Mesendoderm (in vitro differentiated cells): ENCODE data around the gene STK25.

ENCODE experiments used
- DNase-seq: peaks from one replicate; pipeline ENCODE4 v3.0.0; 2013
- H2AK5ac ChIP-seq: 2 replicates; pipeline ENCODE4 v1.6.1; 2013; ENCODE audit warnings: low read length, inconsistent platforms
- H2BK120ac ChIP-seq: 2 replicates; pipeline ENCODE4 v1.6.1; 2013; ENCODE audit warnings: low read depth, mild to moderate bottlenecking, low read length, moderate library complexity, mixed read lengths
- H2BK15ac ChIP-seq: replicated peaks from 2 replicates; pipeline ENCODE4 v1.6.1; 2013; ENCODE audit warnings: low read depth, mild to moderate bottlenecking, moderate library complexity
- H2BK5ac ChIP-seq: 2 replicates; pipeline ENCODE4 v1.6.1; 2013; ENCODE audit warnings: low read length, inconsistent platforms
- H3K18ac ChIP-seq: 2 replicates; pipeline ENCODE4 v1.6.1; 2013; ENCODE audit warnings: mild to moderate bottlenecking, low read length, mixed read lengths
- H3K23ac ChIP-seq: one replicate; pipeline ENCODE4 v1.6.1; 2013; ENCODE audit warnings: low read length
- H3K27ac ChIP-seq: 2 replicates; pipeline ENCODE4 v1.5.1; 2013; ENCODE audit warnings: low read depth, mild to moderate bottlenecking, inconsistent platforms, low read length, moderate library complexity
- H3K27me3 ChIP-seq: 2 replicates; pipeline ENCODE4 v1.6.1; 2013; ENCODE audit warnings: low read length, control low read depth, mild to moderate bottlenecking, inconsistent platforms; ENCODE audit not compliant: insufficient read depth, poor library complexity
- H3K36me3 ChIP-seq: 2 replicates; pipeline ENCODE4 v1.6.1; 2013; ENCODE audit warnings: low read length, inconsistent platforms; ENCODE audit not compliant: control insufficient read depth, insufficient read depth
- H3K4ac ChIP-seq: one replicate; pipeline ENCODE4 v1.6.1; 2013; ENCODE audit warnings: low read depth, mild to moderate bottlenecking, low read length, moderate library complexity
- H3K4me1 ChIP-seq: 2 replicates; pipeline ENCODE4 v1.6.1; 2013; ENCODE audit warnings: low read depth, low read length, inconsistent platforms; ENCODE audit not compliant: control insufficient read depth
- H3K4me2 ChIP-seq: 2 replicates; pipeline ENCODE4 v1.6.1; 2013; ENCODE audit warnings: low read length
- H3K4me3 ChIP-seq: 2 replicates; pipeline ENCODE4 v1.5.1; 2013; ENCODE audit warnings: mild to moderate bottlenecking, low read length
- H3K56ac ChIP-seq: one replicate; pipeline ENCODE4 v1.6.1; 2013; ENCODE audit warnings: low read length
- H3K79me1 ChIP-seq: 2 replicates; pipeline ENCODE4 v1.6.1; 2013; ENCODE audit warnings: low read length, inconsistent platforms
- H3K79me2 ChIP-seq: 2 replicates; pipeline ENCODE4 v1.6.1; 2013; ENCODE audit warnings: mild to moderate bottlenecking, low read length; ENCODE audit not compliant: control insufficient read depth, insufficient read depth
- H3K9ac ChIP-seq: 2 replicates; pipeline ENCODE4 v1.6.1; 2013; ENCODE audit warnings: low read length, inconsistent platforms
- H4K5ac ChIP-seq: one replicate; pipeline ENCODE4 v1.6.1; 2013; ENCODE audit warnings: low read length
- H4K8ac ChIP-seq: one replicate; pipeline ENCODE4 v1.6.1; 2013; ENCODE audit warnings: low read depth, mild to moderate bottlenecking, control low read depth, low read length, moderate library complexity
- WGBS: extraction: QIAGEN DNeasy Blood & Tissue Kit; methylation state at CpG from one replicate; pipeline ENCODE4 v1.1.7; 2013; ENCODE audit warnings: low lambda C conversion rate, missing lambda C conversion rate; ENCODE audit not compliant: insufficient coverage; ENCODE audit errors: extremely low coverage; 5-methylcytosine and 5-hydroxymethylcytosine counted together

Gene STK25

DNA sequence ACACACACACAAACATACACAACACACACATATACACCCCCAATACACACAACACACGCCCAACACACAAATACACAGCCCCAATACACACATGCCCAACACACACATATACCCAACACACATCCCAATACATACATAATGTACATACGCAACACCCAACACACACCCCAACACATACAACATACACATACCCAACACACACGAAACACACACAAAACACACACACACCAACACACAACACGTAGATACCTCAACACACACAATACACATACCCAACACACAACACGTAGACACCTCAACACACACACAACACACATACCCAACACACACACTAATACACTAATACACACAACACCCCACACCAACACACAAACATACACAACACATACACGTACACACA is 8.9 kb upstream of the STK25 start:
- Histone ChIP-seq H2BK15ac (no peak overlapping the region), H2AK5ac (no peak overlapping the region), H3K4me3 (no peak overlapping the region), H3K4me2 (no peak overlapping the region), H2BK5ac (no peak overlapping the region), H3K18ac (no peak overlapping the region), H2BK120ac (no peak overlapping the region), H3K79me2 (no peaks in the 10 kb centered on the region), H3K4ac (no peak overlapping the region), H4K8ac (no peak overlapping the region), H3K56ac (no peak overlapping the region), H3K36me3 (no peaks in the 10 kb centered on the region), H3K23ac (no peak overlapping the region), H3K9ac (no peak overlapping the region), H3K27ac (no peak overlapping the region), H3K4me1 (no peaks in the 10 kb centered on the region), H4K5ac (no peak overlapping the region), H3K79me1 (no peaks in the 10 kb centered on the region), H3K27me3 (no peaks in the 10 kb centered on the region)
- no peak for DNase-seq
- 100% methylated on average over 6 of the region's 6 CpGs for WGBS

- Histone ChIP-seq H3K4me3 (no peak overlapping the region), H2BK5ac (no peak overlapping the region), H2AK5ac (no peak overlapping the region), H3K79me2 (no peaks in the 10 kb centered on the region), H2BK15ac (no peak overlapping the region), H3K18ac (no peak overlapping the region), H4K8ac (no peak overlapping the region), H3K9ac (no peak overlapping the region), H4K5ac (no peak overlapping the region), H3K23ac (no peak overlapping the region), H3K27ac (no peak overlapping the region), H3K56ac (no peak overlapping the region), H3K4me2 (no peak overlapping the region), H3K4ac (no peak overlapping the region), H2BK120ac (no peak overlapping the region), H3K27me3 (no peaks in the 10 kb centered on the region), H3K4me1 (no peaks in the 10 kb centered on the region), H3K79me1 (no peaks in the 10 kb centered on the region), H3K36me3 (no peaks in the 10 kb centered on the region)
- WGBS = 100% methylated on average over 2 of the region's 3 CpGs
- no peak for DNase-seq
Observed at GRCh38 chr2:241516520-241516965, 8.2 kb upstream of the STK25 start.

GRCh38 chr2:241514986-241515737 is 6.8 kb upstream of the STK25 start:
- no peak overlapping the region for H3K4ac ChIP-seq
- H4K8ac ChIP-seq = no peak overlapping the region
- no peaks in the 10 kb centered on the region for H3K36me3 ChIP-seq
- H3K18ac ChIP-seq = no peak overlapping the region
- H3K56ac ChIP-seq = no peak overlapping the region
- H3K27ac ChIP-seq = no peak overlapping the region
- no peak overlapping the region for H3K9ac ChIP-seq
- WGBS = no CpG with 5 or more reads among the region's 10 CpGs
- no peaks in the 10 kb centered on the region for H3K79me2 ChIP-seq
- no peak overlapping the region for H3K23ac ChIP-seq
- H2BK15ac ChIP-seq = no peak overlapping the region
- H3K4me1 ChIP-seq = no peaks in the 10 kb centered on the region
- DNase-seq = no peak
- H2BK5ac ChIP-seq = no peak overlapping the region
- no peak overlapping the region for H2AK5ac ChIP-seq
- H2BK120ac ChIP-seq = no peak overlapping the region
- H3K4me3 ChIP-seq = no peak overlapping the region
- H3K27me3 ChIP-seq = no peaks in the 10 kb centered on the region
- no peaks in the 10 kb centered on the region for H3K79me1 ChIP-seq
- H3K4me2 ChIP-seq = no peak overlapping the region
- H4K5ac ChIP-seq = no peak overlapping the region

GRCh38 chr2:241514553-241514952 is 6.2 kb upstream of the STK25 start:
- Histone ChIP-seq H3K79me1 (no peaks in the 10 kb centered on the region), H2BK120ac (no peak overlapping the region), H3K9ac (no peak overlapping the region), H3K4me2 (no peak overlapping the region), H3K27ac (no peak overlapping the region), H3K79me2 (no peaks in the 10 kb centered on the region), H3K18ac (no peak overlapping the region), H2AK5ac (no peak overlapping the region), H3K4me1 (peaks cover under 1% of the 10 kb centered on the region), H3K56ac (no peak overlapping the region), H3K4ac (no peak overlapping the region), H3K4me3 (no peak overlapping the region), H3K27me3 (no peaks in the 10 kb centered on the region), H4K5ac (no peak overlapping the region), H2BK15ac (no peak overlapping the region), H4K8ac (no peak overlapping the region), H2BK5ac (no peak overlapping the region), H3K36me3 (no peaks in the 10 kb centered on the region), H3K23ac (no peak overlapping the region)
- WGBS = no CpG with 5 or more reads among the region's 5 CpGs
- DNase-seq = no peak

- no peak overlapping the region for H3K23ac ChIP-seq
- no peak overlapping the region for H3K27ac ChIP-seq
- H3K79me1 ChIP-seq = peaks cover 9% of the 10 kb centered on the region
- no peaks in the 10 kb centered on the region for H3K36me3 ChIP-seq
- no peak overlapping the region for H2BK5ac ChIP-seq
- DNase-seq = no peak
- H3K4me1 ChIP-seq = peaks cover 2% of the 10 kb centered on the region
- no peak overlapping the region for H4K8ac ChIP-seq
- no peak overlapping the region for H3K4ac ChIP-seq
- no peaks in the 10 kb centered on the region for H3K27me3 ChIP-seq
- no peak overlapping the region for H3K9ac ChIP-seq
- H2BK15ac ChIP-seq = no peak overlapping the region
- H3K18ac ChIP-seq = no peak overlapping the region
- WGBS = no CpG with 5 or more reads among the region's 6 CpGs
- no peak overlapping the region for H2AK5ac ChIP-seq
- no peak overlapping the region for H3K4me2 ChIP-seq
- H3K4me3 ChIP-seq = no peak overlapping the region
- no peak overlapping the region for H4K5ac ChIP-seq
- no peak overlapping the region for H3K56ac ChIP-seq
- H3K79me2 ChIP-seq = peaks cover 17% of the 10 kb centered on the region
- no peak overlapping the region for H2BK120ac ChIP-seq
Observed at GRCh38 chr2:241511091-241511741, 2.8 kb upstream of the STK25 start.
